GM20431 (cell line): Measurements from ENCODE around the gene PLEKHA3.
"Not testable (repeated sequence)": the region's sequence is repeated elsewhere in the genome, so short reads cannot be mapped to it uniquely, and the experiment has no call there.

Source experiments
- in situ Hi-C: fragments of 300-500 bp; cut with MseI, MboI; formaldehyde crosslinking; loops from one replicate; pipeline ENCODE4 v1.15.0; 2020; ENCODE audit warnings: low sequenced_read_pairs; ENCODE audit not compliant: unreplicated experiment

Gene PLEKHA3

GRCh38 chr2:178521304-178522150 is 41.3 kb downstream of the PLEKHA3 start:
- in situ Hi-C loops: no loop called here

- in situ Hi-C loops: no loop called here
These were observed 42.8 kb downstream of the PLEKHA3 start for GRCh38 chr2:178522950-178523595.

- in situ Hi-C loops: no loop called here
These were observed 43.4 kb downstream of the PLEKHA3 start for GRCh38 chr2:178523596-178524134.

GRCh38 chr2:178525010-178525409 is 44.8 kb downstream of the PLEKHA3 start:
- in situ Hi-C loops: not testable (repeated sequence)

- in situ Hi-C loops: not testable (repeated sequence)
These were observed 45.2 kb downstream of the PLEKHA3 start for GRCh38 chr2:178525460-178525859.

- in situ Hi-C loops: no loop called here
These were observed 46.0 kb downstream of the PLEKHA3 start for GRCh38 chr2:178526256-178526655.

GRCh38 chr2:178527592-178527991 is 47.3 kb downstream of the PLEKHA3 start:
- in situ Hi-C loops: no loop called here

GRCh38 chr2:178528647-178529046 is 48.4 kb downstream of the PLEKHA3 start:
- in situ Hi-C loops: no loop called here

GRCh38 chr2:178529194-178529593 is 48.9 kb downstream of the PLEKHA3 start:
- in situ Hi-C loops: no loop called here

- in situ Hi-C loops: no loop called here
These were observed 49.9 kb downstream of the PLEKHA3 start for GRCh38 chr2:178530131-178530530.

GRCh38 chr2:178530625-178531142 is 50.4 kb downstream of the PLEKHA3 start:
- in situ Hi-C loops: no loop called here

- in situ Hi-C loops: no loop called here
These were observed 50.9 kb downstream of the PLEKHA3 start for GRCh38 chr2:178531168-178531567.

- in situ Hi-C loops: no loop called here
These were observed 55.8 kb downstream of the PLEKHA3 start for GRCh38 chr2:178536037-178536436.

- in situ Hi-C loops: no loop called here
These were observed 61.9 kb downstream of the PLEKHA3 start for GRCh38 chr2:178542161-178542560.

- in situ Hi-C loops: no loop called here
These were observed 62.3 kb downstream of the PLEKHA3 start for GRCh38 chr2:178542569-178542968.

- in situ Hi-C loops: no loop called here
These were observed 70.1 kb downstream of the PLEKHA3 start for GRCh38 chr2:178550352-178550751.

GRCh38 chr2:178553047-178553446 is 72.8 kb downstream of the PLEKHA3 start:
- in situ Hi-C loops: no loop called here
